NCI-H1930 (cell line): ENCODE data around the gene CDK18.

Experiments used
- DNase-seq, 2 experiments: peaks; one replicate each; lab custom pipeline; 2025; lab: John Stamatoyannopoulos, UW

The CDK18 gene

GRCh38 chr1:205505076-205505729, 734 bp downstream of the CDK18 start:
- DNase-seq = no peak

GRCh38 chr1:205505791-205506190, 1.3 kb downstream of the CDK18 start:
- no peak for DNase-seq

- DNase-seq = no peak
Observed at GRCh38 chr1:205506409-205507200, 2.1 kb downstream of the CDK18 start.

GRCh38 chr1:205508227-205508714, 3.8 kb downstream of the CDK18 start:
- DNase-seq = no peak

GRCh38 chr1:205510308-205510950, 6.0 kb downstream of the CDK18 start:
- DNase-seq = no peak

- DNase-seq = no peak
Observed at GRCh38 chr1:205510951-205511330, 6.5 kb downstream of the CDK18 start.

- no peak for DNase-seq
Observed at GRCh38 chr1:205512059-205513045, 7.9 kb downstream of the CDK18 start.

- DNase-seq = no peak
Observed at GRCh38 chr1:205513774-205514173, 9.3 kb downstream of the CDK18 start.

- DNase-seq = no peak
Observed at GRCh38 chr1:205514211-205515142, 10.0 kb downstream of the CDK18 start.

GRCh38 chr1:205515781-205516253, 11.3 kb downstream of the CDK18 start:
- DNase-seq = no peak

GRCh38 chr1:205516362-205516761, 11.9 kb downstream of the CDK18 start:
- DNase-seq = no peak

GRCh38 chr1:205517288-205517687, 12.8 kb downstream of the CDK18 start:
- no peak for DNase-seq

- DNase-seq = no peak
Observed at GRCh38 chr1:205517763-205518162, 13.3 kb downstream of the CDK18 start.

- DNase-seq = no peak
Observed at GRCh38 chr1:205518661-205519540, 14.4 kb downstream of the CDK18 start.

- DNase-seq = no peak
Observed at GRCh38 chr1:205519541-205520131, 15.2 kb downstream of the CDK18 start.

- DNase-seq = no peak
Observed at GRCh38 chr1:205520709-205521108, 16.2 kb downstream of the CDK18 start.

GRCh38 chr1:205521686-205522085, 17.2 kb downstream of the CDK18 start:
- no peak for DNase-seq

GRCh38 chr1:205522692-205523091, 18.2 kb downstream of the CDK18 start:
- DNase-seq = no peak
